ENCODE results near the gene PTPRG.

The PTPRG gene

DNA sequence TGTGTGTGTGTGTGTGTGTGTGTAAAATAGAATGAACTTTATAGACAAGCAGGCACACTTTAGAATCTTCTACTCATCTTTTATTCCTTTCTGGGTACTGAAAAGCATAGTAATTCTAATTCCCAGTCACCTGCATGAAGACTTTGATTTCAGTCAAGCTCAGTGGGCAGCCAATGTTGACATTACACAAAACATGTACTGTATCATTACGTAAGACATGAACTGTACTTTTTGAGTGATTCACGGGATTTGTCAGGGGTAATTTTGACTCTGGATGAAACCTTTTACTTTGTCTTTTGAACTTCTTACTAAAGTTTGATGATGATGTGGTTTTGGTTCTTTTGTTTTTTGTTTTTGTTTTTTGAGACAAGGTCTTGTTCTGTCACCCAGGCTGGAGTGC, 38.8 kb downstream of the PTPRG start:
- DNase-seq (ENCODE audit: low read depth in 1 of 2, low spot score in 1 of 2), result no peak
- no peak for TF ChIP-seq JUND (IDR thresholded peaks at IDR 0.05; ENCODE audit: low read depth)
- in situ Hi-C loops (cut with HindIII; ENCODE audit: low pct_unique_long_range_greater_than_20kb, low sequenced_read_pairs), result no loop called here

DNA sequence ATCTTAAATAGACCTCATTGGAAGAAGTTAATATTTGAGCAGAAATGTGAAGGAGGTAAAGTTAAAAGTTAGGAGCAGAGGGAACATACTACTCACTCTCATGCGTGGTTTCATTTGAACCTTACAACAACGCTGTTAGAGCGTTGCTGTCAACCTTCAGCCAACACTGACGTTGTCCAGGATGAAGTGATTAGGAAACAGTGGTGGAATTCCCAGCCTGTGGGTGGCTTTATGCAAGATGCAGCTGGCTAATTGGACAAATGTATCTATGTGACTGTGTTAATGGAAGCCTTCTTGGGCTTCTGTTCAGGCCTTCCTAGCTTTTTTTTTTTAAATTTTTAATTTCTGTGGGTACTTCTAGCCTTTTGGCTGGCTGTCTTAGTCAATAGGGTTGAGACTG, 40.5 kb downstream of the PTPRG start:
- DNase-seq (ENCODE audit: low read depth in 1 of 2, low spot score in 1 of 2), result no peak
- no peak for TF ChIP-seq JUND (IDR thresholded peaks at IDR 0.05; ENCODE audit: low read depth)
- in situ Hi-C loops (cut with HindIII; ENCODE audit: low pct_unique_long_range_greater_than_20kb, low sequenced_read_pairs), result no loop called here

GRCh38 chr3:61602466-61602865, 41.1 kb downstream of the PTPRG start:
- TF ChIP-seq JUND (IDR thresholded peaks at IDR 0.05; ENCODE audit: low read depth), result no peak
- DNase-seq (ENCODE audit: low read depth in 1 of 2, low spot score in 1 of 2), result no peak
- in situ Hi-C loops (cut with HindIII; ENCODE audit: low pct_unique_long_range_greater_than_20kb, low sequenced_read_pairs), result no loop called here

DNA sequence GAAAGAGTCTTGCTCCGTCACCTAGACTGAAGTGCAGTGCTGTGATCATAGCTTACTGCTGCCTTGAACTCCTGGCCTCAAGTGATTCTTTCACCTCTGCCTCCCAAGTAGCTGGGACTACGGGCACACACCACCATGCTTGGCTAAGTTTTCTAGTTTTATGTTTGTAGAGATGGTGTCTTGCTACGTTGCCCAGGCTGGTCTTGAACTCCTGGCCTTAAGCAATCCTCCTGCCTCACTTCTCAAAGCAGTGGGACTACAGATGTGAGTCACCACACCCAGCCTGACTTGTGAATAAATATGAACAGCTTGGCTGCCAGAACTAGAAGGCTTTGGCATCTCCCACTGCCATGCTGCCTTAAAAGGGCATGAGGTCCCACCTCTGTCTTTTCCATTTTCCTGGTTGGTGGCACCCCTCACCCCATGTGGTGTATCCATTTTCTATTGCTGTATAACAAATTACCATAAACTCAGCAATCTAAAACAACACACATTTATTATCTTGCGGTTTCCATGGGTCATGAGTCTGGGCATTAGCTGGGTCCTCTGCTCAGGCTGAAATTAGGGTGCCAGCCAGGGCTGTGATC, 44.3 kb downstream of the PTPRG start:
- TF ChIP-seq JUND (IDR thresholded peaks at IDR 0.05; ENCODE audit: low read depth), result no peak
- in situ Hi-C loops (cut with HindIII; ENCODE audit: low pct_unique_long_range_greater_than_20kb, low sequenced_read_pairs), result no loop called here

GRCh38 chr3:61606196-61606595, 44.8 kb downstream of the PTPRG start:
- in situ Hi-C loops (cut with HindIII; ENCODE audit: low pct_unique_long_range_greater_than_20kb, low sequenced_read_pairs), result no loop called here

More for the DNA sequence above, 44.3 kb downstream of the PTPRG start:
- DNase-seq (ENCODE audit: low read depth in 1 of 2, low spot score in 1 of 2), result no peak

DNA sequence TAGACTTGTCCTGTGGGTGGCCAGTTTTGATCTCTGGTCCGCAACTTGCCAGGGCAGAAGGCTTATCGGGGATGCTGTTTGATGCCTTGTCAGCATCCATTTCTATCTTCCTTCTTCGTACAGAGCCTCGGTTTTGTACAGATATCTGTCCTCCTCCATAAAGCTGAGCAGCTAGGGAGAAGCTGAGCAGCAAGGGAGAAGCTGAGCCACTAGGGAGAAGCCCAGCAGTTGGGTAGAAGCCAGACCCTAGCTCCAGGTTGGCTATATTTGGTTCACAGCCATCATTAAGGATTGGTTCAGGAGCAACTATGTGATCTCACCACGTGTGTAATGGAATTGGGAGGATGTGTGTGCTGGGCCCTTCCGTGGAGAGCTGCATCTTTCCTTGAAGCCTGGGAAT, 46.7 kb downstream of the PTPRG start:
- in situ Hi-C loops (cut with HindIII; ENCODE audit: low pct_unique_long_range_greater_than_20kb, low sequenced_read_pairs), result no loop called here

More at GRCh38 chr3:61606196-61606595, 44.8 kb downstream of the PTPRG start:
- DNase-seq (ENCODE audit: low read depth in 1 of 2, low spot score in 1 of 2), result no peak
- no peak for TF ChIP-seq JUND (IDR thresholded peaks at IDR 0.05; ENCODE audit: low read depth)

GRCh38 chr3:61608711-61609110, 47.3 kb downstream of the PTPRG start:
- no peak for TF ChIP-seq JUND (IDR thresholded peaks at IDR 0.05; ENCODE audit: low read depth)
- no peak for DNase-seq (ENCODE audit: low read depth in 1 of 2, low spot score in 1 of 2)
- in situ Hi-C loops (cut with HindIII; ENCODE audit: low pct_unique_long_range_greater_than_20kb, low sequenced_read_pairs), result no loop called here

More for the DNA sequence above, 46.7 kb downstream of the PTPRG start:
- DNase-seq (ENCODE audit: low read depth in 1 of 2, low spot score in 1 of 2), result no peak
- TF ChIP-seq JUND (IDR thresholded peaks at IDR 0.05; ENCODE audit: low read depth), result no peak

- TF ChIP-seq JUND (IDR thresholded peaks at IDR 0.05; ENCODE audit: low read depth), result no peak
- in situ Hi-C loops (cut with HindIII; ENCODE audit: low pct_unique_long_range_greater_than_20kb, low sequenced_read_pairs), result no loop called here
Measured at GRCh38 chr3:61610316-61610715, 48.9 kb downstream of the PTPRG start.

GRCh38 chr3:61612211-61613194, 51.1 kb downstream of the PTPRG start:
- DNase-seq (ENCODE audit: low read depth in 1 of 2, low spot score in 1 of 2), result no peak
- in situ Hi-C loops (cut with HindIII; ENCODE audit: low pct_unique_long_range_greater_than_20kb, low sequenced_read_pairs), result no loop called here
- TF ChIP-seq JUND (IDR thresholded peaks at IDR 0.05; ENCODE audit: low read depth), result no peak

More at GRCh38 chr3:61610316-61610715, 48.9 kb downstream of the PTPRG start:
- DNase-seq (ENCODE audit: low read depth in 1 of 2, low spot score in 1 of 2), result no peak

GRCh38 chr3:61613666-61614065, 52.3 kb downstream of the PTPRG start:
- no peak for TF ChIP-seq JUND (IDR thresholded peaks at IDR 0.05; ENCODE audit: low read depth)
- no peak for DNase-seq (ENCODE audit: low read depth in 1 of 2, low spot score in 1 of 2)
- in situ Hi-C loops (cut with HindIII; ENCODE audit: low pct_unique_long_range_greater_than_20kb, low sequenced_read_pairs), result no loop called here

GRCh38 chr3:61615643-61616042, 54.3 kb downstream of the PTPRG start:
- in situ Hi-C loops (cut with HindIII; ENCODE audit: low pct_unique_long_range_greater_than_20kb, low sequenced_read_pairs), result no loop called here
- no peak for DNase-seq (ENCODE audit: low read depth in 1 of 2, low spot score in 1 of 2)
- no peak for TF ChIP-seq JUND (IDR thresholded peaks at IDR 0.05; ENCODE audit: low read depth)

DNA sequence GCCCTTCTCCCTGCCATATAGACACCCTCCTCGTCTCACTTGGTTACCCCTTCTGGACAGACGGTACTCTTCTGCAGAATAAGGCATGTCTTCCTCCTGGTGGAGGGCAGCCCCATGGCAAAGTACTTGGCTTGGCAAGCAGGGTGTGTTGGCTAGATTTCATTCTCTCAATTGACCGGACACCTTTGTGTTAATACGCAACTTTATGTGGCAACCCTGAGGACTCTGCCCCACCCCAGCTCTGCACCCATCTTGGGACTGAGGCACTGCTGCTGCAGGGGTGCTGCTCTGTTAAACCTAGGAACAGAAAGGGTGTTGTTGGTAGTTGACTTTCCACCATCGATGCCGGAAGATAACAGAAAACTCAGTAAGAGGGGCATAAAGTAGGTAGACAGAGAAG, 55.2 kb downstream of the PTPRG start:
- in situ Hi-C loops (cut with HindIII; ENCODE audit: low pct_unique_long_range_greater_than_20kb, low sequenced_read_pairs), result no loop called here
- no peak for DNase-seq (ENCODE audit: low read depth in 1 of 2, low spot score in 1 of 2)
- no peak for TF ChIP-seq JUND (IDR thresholded peaks at IDR 0.05; ENCODE audit: low read depth)

- no peak for TF ChIP-seq JUND (IDR thresholded peaks at IDR 0.05; ENCODE audit: low read depth)
- in situ Hi-C loops (cut with HindIII; ENCODE audit: low pct_unique_long_range_greater_than_20kb, low sequenced_read_pairs), result no loop called here
- DNase-seq (ENCODE audit: low read depth in 1 of 2, low spot score in 1 of 2), result no peak
Measured at GRCh38 chr3:61617041-61617440, 55.7 kb downstream of the PTPRG start.

Measured in T47D (cell line).